Suppressor macrophage treated with lipopolysaccharide for 4 hours (primary cell): ENCODE data around the gene HIF1A.
"Not testable (repeated sequence)": the region's sequence is repeated elsewhere in the genome, so short reads cannot be mapped to it uniquely, and the experiment has no call there.

Experiments used
- DNase-seq: peaks from one replicate; pipeline ENCODE4 v3.0.0-alpha.2; 2020

The HIF1A gene

GRCh38 chr14:61710853-61711817 is 15.8 kb downstream of the HIF1A start:
- DNase-seq = no peak

- DNase-seq = no peak
Observed at GRCh38 chr14:61712137-61712536, 16.8 kb downstream of the HIF1A start.

- DNase-seq = no peak
Observed at GRCh38 chr14:61713724-61714437, 18.6 kb downstream of the HIF1A start.

- DNase-seq = no peak
Observed at GRCh38 chr14:61716956-61717355, 21.6 kb downstream of the HIF1A start.

GRCh38 chr14:61718039-61718438 is 22.7 kb downstream of the HIF1A start:
- DNase-seq = no peak

GRCh38 chr14:61719344-61720293 is 24.3 kb downstream of the HIF1A start:
- DNase-seq = no peak

- DNase-seq = peak; percentile 45
Observed at GRCh38 chr14:61720294-61720661, 25.0 kb downstream of the HIF1A start.

GRCh38 chr14:61720741-61721140 is 25.4 kb downstream of the HIF1A start:
- DNase-seq = no peak

GRCh38 chr14:61724133-61724532 is 28.8 kb downstream of the HIF1A start:
- DNase-seq = no peak

- DNase-seq = no peak
Observed at GRCh38 chr14:61726778-61727658, 31.7 kb downstream of the HIF1A start.

- DNase-seq = no peak
Observed at GRCh38 chr14:61730756-61731373, 35.6 kb downstream of the HIF1A start.

- no peak for DNase-seq
Observed at GRCh38 chr14:61733972-61734371, 38.7 kb downstream of the HIF1A start.

GRCh38 chr14:61736751-61737150 is 41.4 kb downstream of the HIF1A start:
- no peak for DNase-seq

GRCh38 chr14:61737915-61738314 is 42.6 kb downstream of the HIF1A start:
- DNase-seq = peak; percentile 89

GRCh38 chr14:61739133-61739532 is 43.8 kb downstream of the HIF1A start:
- DNase-seq = no peak

- peak; percentile 59 for DNase-seq
Observed at GRCh38 chr14:61742371-61742770, 47.1 kb downstream of the HIF1A start.

- DNase-seq = no peak
Observed at GRCh38 chr14:61744238-61744637, 48.9 kb downstream of the HIF1A start.

- DNase-seq = not testable (repeated sequence)
Observed at GRCh38 chr14:61746346-61746745, 51.0 kb downstream of the HIF1A start.

GRCh38 chr14:61746881-61747280 is 51.6 kb downstream of the HIF1A start:
- DNase-seq = no peak

GRCh38 chr14:61747342-61747741 is 52.0 kb downstream of the HIF1A start:
- no peak for DNase-seq

- peak; percentile 88 for DNase-seq
Observed at GRCh38 chr14:61749264-61749663, 54.0 kb downstream of the HIF1A start.
